Endothelial cell (in vitro differentiated cells): ENCODE data around the gene HCRTR1. TPM values are rescaled to one million over a fixed set of nuclear protein-coding genes. Genes with fewer than 3 reads are reported as not detected.

Source experiments
- DNase-seq: peaks from one replicate; pipeline ENCODE4 v3.0.0; 2021; ENCODE audit warnings: low spot score
- H3K27ac Mint-ChIP-seq: one replicate; pipeline ENCODE4 v1.8.0; 2021; ENCODE audit warnings: mixed read lengths, inconsistent platforms; ENCODE audit not compliant: unreplicated experiment
- H3K27me3 Mint-ChIP-seq: one replicate; pipeline ENCODE4 v1.8.0; 2021; ENCODE audit warnings: mild to moderate bottlenecking, moderate library complexity, mixed read lengths, inconsistent platforms; ENCODE audit not compliant: unreplicated experiment
- H3K36me3 Mint-ChIP-seq: one replicate; pipeline ENCODE4 v1.8.0; 2021; ENCODE audit warnings: mild to moderate bottlenecking, low read depth, mixed read lengths, inconsistent platforms; ENCODE audit not compliant: unreplicated experiment
- H3K4me1 Mint-ChIP-seq: one replicate; pipeline ENCODE4 v1.8.0; 2021; ENCODE audit warnings: mild to moderate bottlenecking, mixed read lengths, inconsistent platforms; ENCODE audit not compliant: unreplicated experiment
- H3K4me3 Mint-ChIP-seq: one replicate; pipeline ENCODE4 v1.8.0; 2021; ENCODE audit warnings: mild to moderate bottlenecking, mixed read lengths, inconsistent platforms; ENCODE audit not compliant: unreplicated experiment
- H3K9me3 Mint-ChIP-seq: one replicate; pipeline ENCODE4 v1.8.0; 2021; ENCODE audit warnings: mixed read lengths, inconsistent platforms; ENCODE audit not compliant: unreplicated experiment
- total RNA-seq: library from RNA; stranded (reverse); fragmentation: NEBNext Ultra II Directional; extraction: Animal tissue kit (Norgen Biotek cat#: 25700); gene quantifications from one replicate; pipeline ENCODE4 v1.2.1, GENCODE V29; 2021; ENCODE audit not compliant: unreplicated experiment
- TF ChIP-seq, protein P1 (sequence below): fragments of 200-600 bp; sonication (generic); IDR thresholded peaks from one replicate; pipeline ENCODE4 v1.5.0; 2021; ENCODE audit warnings: antibody characterized with exemption; ENCODE audit not compliant: unreplicated experiment

The HCRTR1 gene
- total RNA-seq, 1 donor from 2014 or later: not detected

DNA sequence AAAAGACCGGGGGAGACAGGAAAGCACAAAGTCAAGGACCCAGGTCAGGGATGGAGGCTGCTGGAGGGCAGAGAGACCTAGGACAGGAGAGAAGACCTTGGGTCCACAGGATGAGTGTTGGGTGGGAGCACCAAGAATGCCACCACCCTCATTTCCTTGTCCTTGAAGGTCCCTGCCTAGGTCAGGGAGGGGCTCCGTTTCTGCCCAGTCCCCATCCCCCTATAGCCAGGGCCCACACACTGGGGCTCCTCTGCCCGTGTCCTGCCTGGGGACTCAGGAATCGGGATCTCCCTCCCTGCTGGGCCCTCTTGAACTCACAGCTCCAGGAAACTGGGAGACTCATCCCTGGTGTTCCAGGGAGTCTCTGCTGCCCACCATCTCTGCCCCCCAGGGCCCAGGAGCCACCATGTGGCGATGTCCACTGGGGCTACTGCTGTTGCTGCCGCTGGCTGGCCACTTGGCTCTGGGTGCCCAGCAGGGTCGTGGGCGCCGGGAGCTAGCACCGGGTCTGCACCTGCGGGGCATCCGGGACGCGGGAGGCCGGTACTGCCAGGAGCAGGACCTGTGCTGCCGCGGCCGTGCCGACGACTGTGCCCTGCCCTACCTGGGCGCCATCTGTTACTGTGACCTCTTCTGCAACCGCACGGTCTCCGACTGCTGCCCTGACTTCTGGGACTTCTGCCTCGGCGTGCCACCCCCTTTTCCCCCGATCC, 40.6 kb upstream of the HCRTR1 start:
- Mint-ChIP-seq H3K27ac (no peak overlapping the region), H3K4me3 (no peak overlapping the region), H3K27me3 (peaks cover 9% of the 10 kb centered on the region), H3K36me3 (no peaks in the 10 kb centered on the region), H3K9me3 (no peaks in the 10 kb centered on the region), H3K4me1 (peaks cover 10% of the 10 kb centered on the region)
- TF ChIP-seq, protein P1, sequence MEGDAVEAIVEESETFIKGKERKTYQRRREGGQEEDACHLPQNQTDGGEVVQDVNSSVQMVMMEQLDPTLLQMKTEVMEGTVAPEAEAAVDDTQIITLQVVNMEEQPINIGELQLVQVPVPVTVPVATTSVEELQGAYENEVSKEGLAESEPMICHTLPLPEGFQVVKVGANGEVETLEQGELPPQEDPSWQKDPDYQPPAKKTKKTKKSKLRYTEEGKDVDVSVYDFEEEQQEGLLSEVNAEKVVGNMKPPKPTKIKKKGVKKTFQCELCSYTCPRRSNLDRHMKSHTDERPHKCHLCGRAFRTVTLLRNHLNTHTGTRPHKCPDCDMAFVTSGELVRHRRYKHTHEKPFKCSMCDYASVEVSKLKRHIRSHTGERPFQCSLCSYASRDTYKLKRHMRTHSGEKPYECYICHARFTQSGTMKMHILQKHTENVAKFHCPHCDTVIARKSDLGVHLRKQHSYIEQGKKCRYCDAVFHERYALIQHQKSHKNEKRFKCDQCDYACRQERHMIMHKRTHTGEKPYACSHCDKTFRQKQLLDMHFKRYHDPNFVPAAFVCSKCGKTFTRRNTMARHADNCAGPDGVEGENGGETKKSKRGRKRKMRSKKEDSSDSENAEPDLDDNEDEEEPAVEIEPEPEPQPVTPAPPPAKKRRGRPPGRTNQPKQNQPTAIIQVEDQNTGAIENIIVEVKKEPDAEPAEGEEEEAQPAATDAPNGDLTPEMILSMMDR: no peak
- DNase-seq: no peak

DNA sequence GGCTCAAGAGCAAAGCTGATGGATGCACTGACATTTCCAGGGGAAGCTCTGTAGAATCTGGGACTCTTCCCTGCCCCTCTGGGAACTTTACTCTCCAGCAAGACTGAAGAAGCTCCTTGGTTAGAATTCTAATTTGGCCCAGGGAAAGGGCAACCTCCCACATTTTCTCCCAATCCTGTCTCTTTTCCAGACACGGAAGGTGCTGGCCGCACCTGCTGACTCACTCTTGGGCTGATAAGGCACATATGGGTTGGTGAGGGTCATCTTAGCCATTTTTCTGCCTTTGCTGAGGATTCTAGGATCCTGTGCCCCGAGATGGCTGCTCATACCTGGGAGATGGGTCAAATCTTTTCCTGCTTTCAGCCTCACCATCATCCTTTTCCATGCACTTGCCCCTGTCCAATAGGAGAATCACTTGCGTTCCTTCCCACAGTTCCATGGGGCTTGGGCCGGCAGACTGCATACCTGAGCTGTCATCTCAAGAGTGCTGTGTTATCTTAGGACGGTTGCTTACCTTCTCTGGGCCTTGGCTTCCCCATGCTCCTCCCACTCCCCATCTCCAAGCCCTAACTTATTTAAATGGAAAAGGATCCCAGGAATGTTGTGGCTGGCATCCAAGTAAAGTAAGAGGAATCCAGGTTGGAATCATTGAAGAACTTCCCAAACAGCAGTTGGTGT, 39.8 kb upstream of the HCRTR1 start:
- Mint-ChIP-seq H3K4me1 (peaks cover 16% of the 10 kb centered on the region), H3K4me3 (no peak overlapping the region), H3K9me3 (no peaks in the 10 kb centered on the region), H3K36me3 (no peaks in the 10 kb centered on the region), H3K27ac (no peak overlapping the region), H3K27me3 (peaks cover 15% of the 10 kb centered on the region)
- TF ChIP-seq, protein P1: no peak
- no peak for DNase-seq

DNA sequence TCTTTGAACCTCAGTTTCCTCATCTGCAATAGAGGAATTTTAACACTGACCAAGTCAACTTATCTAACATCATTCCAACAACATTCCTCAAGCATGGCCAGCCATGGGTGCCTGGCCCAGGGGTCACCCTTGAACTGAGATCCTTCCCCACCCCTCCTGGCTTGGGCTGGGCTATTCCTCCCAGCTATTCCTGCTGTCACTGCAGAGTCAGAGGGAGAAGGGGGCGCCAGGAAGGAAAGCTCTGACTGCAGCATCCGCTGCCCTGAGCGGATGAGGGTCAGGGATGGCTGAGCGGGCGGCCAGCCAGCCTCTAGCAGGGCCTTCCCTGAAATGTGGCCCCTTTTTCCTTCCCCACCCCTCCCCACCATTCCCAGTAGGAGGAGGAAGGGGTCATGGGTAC, 38.1 kb upstream of the HCRTR1 start:
- Mint-ChIP-seq H3K9me3 (no peaks in the 10 kb centered on the region), H3K27ac (peak overlapping the region; percentile 57), H3K27me3 (peaks cover 19% of the 10 kb centered on the region), H3K4me1 (peaks cover 21% of the 10 kb centered on the region), H3K4me3 (no peak overlapping the region), H3K36me3 (peaks cover 3% of the 10 kb centered on the region)
- TF ChIP-seq, protein P1: no peak
- DNase-seq: no peak

DNA sequence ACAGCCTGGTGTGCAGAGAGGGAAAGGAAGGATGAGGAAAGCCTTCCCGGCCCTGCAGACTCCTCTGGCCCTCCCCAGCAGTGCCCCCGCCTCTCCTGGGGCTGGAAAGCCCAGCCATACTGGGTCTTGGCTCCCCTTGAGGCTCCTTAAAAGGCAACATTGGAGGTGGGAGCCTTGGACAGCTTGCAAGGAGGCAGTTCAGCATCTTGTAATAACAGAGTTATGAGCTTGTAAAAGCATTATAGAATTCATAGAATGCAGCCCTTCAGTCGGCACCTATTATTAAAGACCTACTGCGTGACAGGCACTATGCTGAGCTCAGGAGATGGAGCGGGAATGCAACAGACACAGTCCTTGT, 37.0 kb upstream of the HCRTR1 start:
- H3K27me3 Mint-ChIP-seq: peaks cover 19% of the 10 kb centered on the region
- no peak overlapping the region for H3K4me3 Mint-ChIP-seq
- no peaks in the 10 kb centered on the region for H3K9me3 Mint-ChIP-seq
- DNase-seq: no peak
- H3K27ac Mint-ChIP-seq: no peak overlapping the region
- H3K4me1 Mint-ChIP-seq: peaks cover 21% of the 10 kb centered on the region
- TF ChIP-seq, protein P1: no peak
- H3K36me3 Mint-ChIP-seq: peaks cover 3% of the 10 kb centered on the region
